Muscle of back (tissue), 11 donors: ENCODE measurements around the gene SLC12A4. TPM values are rescaled to one million over a fixed set of nuclear protein-coding genes. Genes with fewer than 3 reads are reported as not detected.
A peak's percentile ranks its signal among the peaks of the same experiment; 100 is the strongest.
"Not testable (repeated sequence)": the region's sequence is repeated elsewhere in the genome, so short reads cannot be mapped to it uniquely, and the experiment has no call there.

ENCODE experiments used
- DNase-seq, 3 donors: peaks; one replicate each; pipeline versions ENCODE4 v3.0.0 to v3.0.0-alpha.2; 2013
- polyA plus RNA-seq, 10 donors: library from polyadenylated mRNA; unstranded; fragments of 120-200 nt; gene quantifications; one replicate each; pipeline ENCODE4 v1.2.1, GENCODE V29; 2013; ENCODE audit not compliant: insufficient read length in 10 of 10

Gene SLC12A4
- polyA plus RNA-seq, 10 donors = 29.8 to 56.0 (median 40.7) TPM

- peak in 2 of 3 donors; percentile 70 to 81 for DNase-seq
Measured at GRCh38 chr16:67928561-67929364, 39.7 kb downstream of the SLC12A4 start.

DNA sequence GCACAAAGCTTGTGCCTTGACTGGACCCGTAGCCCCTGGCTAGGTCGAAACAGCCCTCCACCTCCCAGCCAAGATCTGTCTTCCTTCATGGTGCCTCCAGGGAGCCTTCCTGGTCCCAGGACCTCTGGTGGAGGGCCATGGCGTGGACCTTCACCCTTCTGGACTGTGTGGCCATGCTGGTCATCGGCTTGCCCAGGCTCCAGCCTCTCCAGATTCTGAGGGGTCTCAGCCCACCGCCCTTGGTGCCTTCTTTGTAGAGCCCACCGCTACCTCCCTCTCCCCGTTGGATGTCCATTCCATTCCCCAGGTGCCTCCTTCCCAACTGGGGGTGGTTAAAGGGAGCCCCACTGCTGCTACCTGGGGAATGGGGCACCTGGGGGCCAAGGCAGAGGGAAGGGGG lies 40.3 kb downstream of the SLC12A4 start:
- DNase-seq = no peak

GRCh38 chr16:67927131-67927941 lies 41.1 kb downstream of the SLC12A4 start:
- DNase-seq = no peak

DNA sequence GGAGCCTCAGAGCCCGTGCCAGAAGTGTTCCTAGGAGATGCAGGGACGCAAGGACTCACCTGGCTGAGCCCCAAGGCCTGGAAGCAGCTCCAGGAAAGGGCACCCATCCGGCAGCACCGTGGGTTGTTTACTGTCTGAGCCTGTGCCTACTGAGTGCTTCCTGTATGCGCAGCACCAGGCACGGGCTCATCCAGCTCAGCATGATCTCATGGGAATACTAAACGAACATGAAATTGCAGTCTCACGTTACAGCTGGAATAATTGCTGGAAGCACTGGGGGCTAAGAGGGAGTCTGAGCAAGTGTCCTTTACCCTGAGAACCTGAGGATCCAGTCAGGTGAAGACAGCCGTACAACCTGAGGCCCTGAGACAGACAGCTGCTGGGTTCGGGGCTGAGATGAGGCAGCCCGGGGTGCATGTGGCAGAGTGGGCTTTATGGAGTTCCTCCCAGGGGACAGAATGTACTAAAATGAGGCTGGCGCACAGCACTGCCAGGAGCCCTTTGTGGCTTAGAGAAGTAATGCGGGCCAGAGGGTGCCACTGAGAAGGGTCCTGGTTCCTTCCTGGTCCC lies 42.2 kb downstream of the SLC12A4 start:
- DNase-seq = no peak

- no peak for DNase-seq
Measured at GRCh38 chr16:67924140-67924906, 44.1 kb downstream of the SLC12A4 start.

GRCh38 chr16:67923414-67924116 lies 44.9 kb downstream of the SLC12A4 start:
- peak in 1 of 3 donors; percentile 56 for DNase-seq

DNA sequence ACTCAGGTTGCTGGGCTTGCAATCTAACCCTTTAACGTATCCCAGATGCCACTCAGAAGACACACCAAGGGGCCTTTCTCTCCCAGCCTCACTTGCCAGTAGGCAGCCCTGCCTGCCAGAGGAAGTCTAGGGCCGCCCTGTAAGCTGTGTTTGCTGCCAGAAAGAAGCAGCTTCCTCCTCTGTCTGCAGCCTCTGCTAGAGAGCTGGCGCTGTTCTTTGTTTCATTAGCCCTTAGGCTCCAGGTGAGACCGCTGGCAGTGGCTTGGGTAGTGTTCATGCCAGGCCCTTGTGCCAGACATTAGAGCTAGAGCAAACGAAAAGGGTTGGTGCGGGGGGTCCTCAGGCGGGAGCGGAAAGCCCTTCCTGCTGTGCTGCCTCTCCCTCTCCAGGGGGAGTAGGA lies 45.7 kb downstream of the SLC12A4 start:
- DNase-seq = no peak

GRCh38 chr16:67922221-67922620 lies 46.2 kb downstream of the SLC12A4 start:
- DNase-seq = no peak

- no peak for DNase-seq
Measured at GRCh38 chr16:67919622-67920221, 48.7 kb downstream of the SLC12A4 start.

- no peak for DNase-seq
Measured at GRCh38 chr16:67917852-67918236, 50.6 kb downstream of the SLC12A4 start.

GRCh38 chr16:67917140-67917851 lies 51.1 kb downstream of the SLC12A4 start:
- peak in 2 of 3 donors; percentile 48 to 69 for DNase-seq

- DNase-seq = no peak
Measured at GRCh38 chr16:67915831-67916723, 52.4 kb downstream of the SLC12A4 start.

GRCh38 chr16:67915496-67915769 lies 53.0 kb downstream of the SLC12A4 start:
- not testable (repeated sequence) for DNase-seq

GRCh38 chr16:67914758-67915495 lies 53.5 kb downstream of the SLC12A4 start:
- no peak for DNase-seq

DNA sequence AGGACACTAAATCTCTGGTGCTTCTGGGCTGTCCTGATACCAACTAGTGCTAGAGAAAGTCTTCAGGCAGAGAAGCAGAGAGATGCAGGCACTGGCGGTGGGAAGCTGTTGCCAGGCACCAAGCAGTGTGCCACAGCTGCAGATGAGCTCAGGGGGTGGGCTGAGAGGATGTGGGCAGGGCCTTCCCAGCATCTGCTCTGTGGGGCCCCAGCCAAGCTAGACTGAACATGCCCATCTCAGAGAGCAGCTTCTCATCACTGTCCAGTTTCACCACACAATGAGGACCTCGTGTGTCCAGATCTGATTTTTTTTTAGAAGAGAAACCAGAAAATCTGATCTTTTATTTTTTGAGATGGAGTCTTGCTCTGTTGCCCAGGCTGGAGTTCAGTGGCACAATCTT lies 58.3 kb downstream of the SLC12A4 start:
- DNase-seq = peak in 2 of 3 donors; percentile 46 to 65

DNA sequence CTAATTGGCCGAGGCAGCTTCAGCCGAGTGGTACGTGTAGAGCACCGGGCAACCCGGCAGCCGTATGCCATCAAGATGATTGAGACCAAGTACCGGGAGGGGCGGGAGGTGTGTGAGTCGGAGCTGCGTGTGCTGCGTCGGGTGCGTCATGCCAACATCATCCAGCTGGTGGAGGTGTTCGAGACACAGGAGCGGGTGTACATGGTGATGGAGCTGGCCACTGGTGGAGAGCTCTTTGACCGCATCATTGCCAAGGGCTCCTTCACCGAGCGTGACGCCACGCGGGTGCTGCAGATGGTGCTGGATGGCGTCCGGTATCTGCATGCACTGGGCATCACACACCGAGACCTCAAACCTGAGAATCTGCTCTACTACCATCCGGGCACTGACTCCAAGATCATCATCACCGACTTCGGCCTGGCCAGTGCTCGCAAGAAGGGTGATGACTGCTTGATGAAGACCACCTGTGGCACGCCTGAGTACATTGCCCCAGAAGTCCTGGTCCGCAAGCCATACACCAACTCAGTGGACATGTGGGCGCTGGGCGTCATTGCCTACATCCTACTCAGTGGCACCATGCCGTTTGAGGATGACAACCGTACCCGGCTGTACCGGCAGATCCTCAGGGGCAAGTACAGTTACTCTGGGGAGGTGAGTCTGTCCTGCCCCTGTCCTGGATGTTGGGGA lies 59.2 kb downstream of the SLC12A4 start:
- no peak for DNase-seq

DNA sequence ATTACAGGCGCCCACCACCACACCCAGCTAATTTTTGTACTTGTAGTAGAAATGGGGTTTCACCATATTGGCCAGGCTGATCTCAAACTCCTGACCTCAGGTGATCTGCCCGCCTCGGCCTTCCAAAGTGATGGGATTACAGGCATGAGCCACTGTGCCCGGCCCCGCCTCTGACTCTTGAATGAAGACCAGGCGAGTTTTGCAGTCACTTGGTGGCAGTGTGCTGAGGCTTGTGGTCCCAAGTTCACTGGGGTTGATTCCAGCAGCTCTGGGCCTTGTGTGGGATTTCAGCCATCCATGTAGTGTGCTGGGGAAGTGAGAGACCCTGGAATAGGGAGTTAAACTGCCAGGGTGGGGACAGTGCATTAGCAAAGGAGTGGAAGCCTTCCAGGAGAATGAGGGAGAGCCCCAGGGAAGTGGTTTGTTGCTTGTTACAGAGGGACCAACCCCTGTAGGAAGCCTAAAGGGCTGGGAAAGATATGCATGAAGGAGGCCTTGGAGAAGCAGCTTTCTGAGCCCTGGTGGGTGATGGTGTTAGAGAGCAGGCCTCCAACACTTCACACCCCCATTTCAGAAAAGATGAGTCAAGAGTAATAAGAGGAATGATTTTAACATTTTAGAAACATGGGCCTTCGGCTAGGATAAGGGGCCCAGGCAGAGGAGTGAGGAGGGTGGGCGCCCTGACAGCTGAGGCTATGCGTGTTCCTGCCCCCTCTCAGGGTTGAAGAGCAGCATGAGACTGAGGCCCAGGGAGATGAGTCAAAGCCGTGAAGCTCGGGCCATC lies 60.8 kb downstream of the SLC12A4 start:
- DNase-seq = no peak
